Kidney epithelial cell (primary cell): ENCODE data around the gene CRTAC1. TPM values are rescaled to one million over a fixed set of nuclear protein-coding genes. Genes with fewer than 3 reads are reported as not detected.

Experiments used
- DNase-seq: peaks from one replicate; pipeline ENCODE4 v3.0.0-alpha.2; 2010; ENCODE audit warnings: low read depth
- H3K27me3 ChIP-seq: 2 replicates; pipeline ENCODE4 v1.6.0; 2011; ENCODE audit warnings: low read length; ENCODE audit not compliant: control insufficient read depth, insufficient read depth
- H3K36me3 ChIP-seq: 2 replicates; pipeline ENCODE4 v1.5.1; 2011; ENCODE audit warnings: low read length; ENCODE audit not compliant: control insufficient read depth, insufficient read depth
- H3K4me3 ChIP-seq: 2 replicates; pipeline ENCODE4 v1.5.1; 2011; ENCODE audit warnings: low read depth, mild to moderate bottlenecking, control low read depth, low read length
- total RNA-seq: library from RNA; depleted of rRNA; stranded (reverse); fragments of >200 nt; gene quantifications from 2 replicates; pipeline ENCODE4 v1.2.3, GENCODE V29; 2015
- TF ChIP-seq, protein P1 (sequence below): IDR thresholded peaks from 2 replicates; pipeline ENCODE4 v1.5.1; 2011; ENCODE audit warnings: mild to moderate bottlenecking, moderate library complexity, low read length, control low read depth, inconsistent platforms; ENCODE audit not compliant: insufficient read depth, poor library complexity, severe bottlenecking

CRTAC1 gene
- total RNA-seq, 1 donor from 2014 or later, result 3.2 TPM

DNA sequence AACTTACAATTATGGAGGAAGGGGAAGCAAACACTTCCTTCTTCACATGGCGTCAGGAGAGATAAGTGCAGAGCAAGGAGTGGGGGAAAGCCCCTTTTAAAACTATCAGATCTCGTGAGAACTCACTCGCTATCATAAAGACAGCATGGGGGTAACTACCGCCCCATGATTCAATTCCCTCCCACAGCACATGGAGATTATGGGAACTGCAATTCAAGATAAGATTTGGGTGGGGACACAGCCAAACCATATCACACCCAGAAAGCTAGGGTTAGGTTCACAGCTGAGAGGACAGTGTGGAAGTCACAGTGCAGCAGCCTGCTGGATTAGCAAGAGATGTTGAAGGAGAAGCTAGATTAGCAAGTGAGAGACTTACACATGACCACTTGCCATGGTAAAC lies 81.6 kb downstream of the CRTAC1 start:
- no peak for DNase-seq

DNA sequence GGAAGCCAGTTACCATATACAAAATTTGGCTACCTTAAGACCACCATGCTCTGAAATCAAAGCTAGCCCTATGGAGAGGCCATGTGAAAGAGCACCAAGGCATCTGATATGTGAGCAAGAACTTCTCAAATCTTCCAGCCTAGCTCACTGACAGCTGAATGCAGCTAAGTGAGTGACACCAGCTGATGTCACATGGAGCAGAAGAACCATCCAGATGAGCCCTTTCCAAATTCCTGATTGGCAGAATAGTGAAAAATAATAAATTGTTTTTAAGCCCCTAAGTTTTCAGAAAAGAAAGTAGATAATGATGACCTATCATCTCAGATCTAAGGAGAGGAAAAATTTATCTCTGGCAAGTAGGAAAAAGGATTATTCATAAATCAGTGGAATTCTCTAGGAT lies 85.6 kb downstream of the CRTAC1 start:
- Histone ChIP-seq H3K27me3 (no peaks in the 10 kb centered on the region), H3K36me3 (no peaks in the 10 kb centered on the region), H3K4me3 (no peak overlapping the region)
- TF ChIP-seq, protein P1, sequence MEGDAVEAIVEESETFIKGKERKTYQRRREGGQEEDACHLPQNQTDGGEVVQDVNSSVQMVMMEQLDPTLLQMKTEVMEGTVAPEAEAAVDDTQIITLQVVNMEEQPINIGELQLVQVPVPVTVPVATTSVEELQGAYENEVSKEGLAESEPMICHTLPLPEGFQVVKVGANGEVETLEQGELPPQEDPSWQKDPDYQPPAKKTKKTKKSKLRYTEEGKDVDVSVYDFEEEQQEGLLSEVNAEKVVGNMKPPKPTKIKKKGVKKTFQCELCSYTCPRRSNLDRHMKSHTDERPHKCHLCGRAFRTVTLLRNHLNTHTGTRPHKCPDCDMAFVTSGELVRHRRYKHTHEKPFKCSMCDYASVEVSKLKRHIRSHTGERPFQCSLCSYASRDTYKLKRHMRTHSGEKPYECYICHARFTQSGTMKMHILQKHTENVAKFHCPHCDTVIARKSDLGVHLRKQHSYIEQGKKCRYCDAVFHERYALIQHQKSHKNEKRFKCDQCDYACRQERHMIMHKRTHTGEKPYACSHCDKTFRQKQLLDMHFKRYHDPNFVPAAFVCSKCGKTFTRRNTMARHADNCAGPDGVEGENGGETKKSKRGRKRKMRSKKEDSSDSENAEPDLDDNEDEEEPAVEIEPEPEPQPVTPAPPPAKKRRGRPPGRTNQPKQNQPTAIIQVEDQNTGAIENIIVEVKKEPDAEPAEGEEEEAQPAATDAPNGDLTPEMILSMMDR, result no peak
- DNase-seq, result no peak

More for the DNA sequence above, 81.6 kb downstream of the CRTAC1 start:
- TF ChIP-seq, protein P1, result no peak
- no peak overlapping the region for H3K4me3 ChIP-seq
- H3K36me3 ChIP-seq, result no peaks in the 10 kb centered on the region
- H3K27me3 ChIP-seq, result no peaks in the 10 kb centered on the region

DNA sequence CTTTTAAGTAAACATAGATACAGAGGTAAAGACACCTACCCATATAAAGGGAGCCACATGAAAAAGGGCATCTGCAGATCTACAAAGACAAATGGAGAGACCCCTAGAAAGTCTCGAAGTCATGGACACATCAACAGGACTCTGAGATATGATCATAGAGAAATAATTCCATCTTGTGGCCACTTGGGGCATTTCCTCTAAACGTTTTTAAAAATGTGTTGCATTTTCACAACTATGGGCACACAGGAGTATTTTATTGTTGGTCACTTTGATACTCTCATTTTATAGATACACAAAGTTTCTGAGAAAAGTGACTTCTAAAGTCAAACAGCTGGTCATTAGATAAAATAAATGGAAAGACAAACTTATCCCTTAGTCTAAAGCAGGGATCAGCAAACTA lies 87.1 kb downstream of the CRTAC1 start:
- no peak for DNase-seq
- Histone ChIP-seq H3K36me3 (no peaks in the 10 kb centered on the region), H3K27me3 (no peaks in the 10 kb centered on the region), H3K4me3 (no peak overlapping the region)
- TF ChIP-seq, protein P1, result no peak

DNA sequence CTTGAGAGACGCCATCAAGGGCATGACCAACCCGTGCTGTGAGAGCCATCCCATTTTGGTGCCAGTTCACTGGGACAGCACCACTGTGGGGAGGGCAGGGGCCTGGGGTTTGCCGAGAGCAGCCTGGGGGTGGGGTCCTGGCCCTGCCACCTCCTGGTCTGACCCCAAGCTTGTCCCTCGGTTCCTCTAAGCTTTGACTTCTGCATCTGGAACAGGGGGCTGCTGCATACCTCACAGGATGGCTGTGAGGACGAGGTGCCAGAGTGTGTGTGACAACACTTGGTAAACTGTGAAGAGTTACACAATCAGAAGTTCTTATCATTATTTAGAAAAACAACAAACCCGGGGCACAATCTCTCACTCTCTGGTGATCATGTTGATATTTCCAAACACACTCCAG lies 89.9 kb downstream of the CRTAC1 start:
- TF ChIP-seq, protein P1, result no peak
- H3K27me3 ChIP-seq, result no peaks in the 10 kb centered on the region
- no peaks in the 10 kb centered on the region for H3K36me3 ChIP-seq
- H3K4me3 ChIP-seq, result no peak overlapping the region
- no peak for DNase-seq

DNA sequence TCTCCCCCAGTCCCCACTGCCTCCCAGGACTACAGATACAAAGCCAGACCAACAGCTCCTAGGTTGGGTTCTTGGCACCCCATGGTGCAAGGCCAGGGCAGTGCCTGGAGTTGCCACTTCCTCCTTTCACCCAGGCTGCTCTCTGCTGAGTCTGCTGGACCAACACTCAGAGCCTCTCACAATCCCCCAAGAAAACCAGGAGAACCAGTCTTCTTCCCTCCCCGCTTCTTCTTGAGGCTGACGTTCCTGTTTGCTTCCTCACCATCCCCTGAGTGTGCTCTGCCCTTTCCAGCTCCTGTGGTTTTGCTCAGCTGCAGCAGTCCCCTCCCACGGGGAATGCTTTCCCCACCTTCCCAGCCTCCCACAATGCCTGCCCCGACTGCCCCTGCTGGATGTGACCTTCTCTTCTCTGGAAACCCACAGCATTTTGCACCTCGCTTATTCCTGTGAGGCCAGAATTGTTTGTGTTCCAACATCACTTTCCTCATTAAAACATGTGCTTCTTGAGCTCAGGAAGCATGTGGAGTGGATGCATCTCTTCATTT lies 90.9 kb downstream of the CRTAC1 start:
- Histone ChIP-seq H3K27me3 (no peaks in the 10 kb centered on the region), H3K4me3 (no peak overlapping the region), H3K36me3 (no peaks in the 10 kb centered on the region)
- TF ChIP-seq, protein P1, result no peak
- DNase-seq, result no peak

DNA sequence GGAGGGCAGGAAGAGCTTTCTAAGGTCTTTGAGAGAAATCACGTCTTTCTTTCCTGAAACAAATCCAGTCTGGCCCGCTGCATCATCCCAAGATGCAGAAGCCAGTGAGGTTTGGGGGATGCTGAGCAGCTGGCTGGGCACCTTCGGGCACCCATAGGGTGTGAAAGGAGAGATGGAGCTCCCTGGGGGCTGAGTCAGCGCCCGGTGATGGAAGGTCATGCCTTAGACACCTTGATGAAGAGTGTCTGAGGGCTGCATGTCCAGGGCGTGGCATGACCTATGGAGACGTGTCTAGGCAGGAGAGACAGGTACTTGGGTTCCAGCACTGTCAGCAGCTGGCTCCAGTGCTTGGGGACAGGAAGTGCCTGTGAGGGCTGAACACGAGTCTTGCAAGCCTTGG lies 92.5 kb downstream of the CRTAC1 start:
- no peaks in the 10 kb centered on the region for H3K27me3 ChIP-seq
- H3K36me3 ChIP-seq, result no peaks in the 10 kb centered on the region
- no peak overlapping the region for H3K4me3 ChIP-seq
- no peak for DNase-seq
- TF ChIP-seq, protein P1, result no peak
